Neural cell (in vitro differentiated cells): ENCODE data around the gene LECT2. TPM values are rescaled to one million over a fixed set of nuclear protein-coding genes. Genes with fewer than 3 reads are reported as not detected.

Source experiments
- H2AFZ ChIP-seq: fragments of 200-600, 300-800 bp; sonication (generic), shearing (Covaris generic); 2 replicates; pipeline ENCODE4 v1.6.0; 2014; ENCODE audit warnings: low read depth, mild to moderate bottlenecking, antibody characterized with exemption, low read length, moderate library complexity
- H3F3A ChIP-seq: fragments of 200-600 bp; shearing (Covaris generic); 2 replicates; pipeline ENCODE4 v1.6.1; 2016; ENCODE audit warnings: mild to moderate bottlenecking, moderate library complexity, mixed read lengths, antibody characterized with exemption, low read length; ENCODE audit not compliant: insufficient read depth, poor library complexity, severe bottlenecking
- H3K27ac ChIP-seq: fragments of 200-600, 300-800 bp; sonication (generic), shearing (Covaris generic); 2 replicates; pipeline ENCODE4 v1.5.1; 2014; ENCODE audit warnings: mild to moderate bottlenecking, low read length, moderate library complexity
- H3K27me3 ChIP-seq: fragments of 300-800, 200-600 bp; sonication (generic), shearing (Covaris generic); 2 replicates; pipeline ENCODE4 v1.6.0; 2014; ENCODE audit warnings: mild to moderate bottlenecking, low read depth, low read length, moderate library complexity; ENCODE audit not compliant: insufficient read depth
- H3K36me3 ChIP-seq: fragments of 300-800, 200-600 bp; sonication (generic), shearing (Covaris generic); 2 replicates; pipeline ENCODE4 v1.5.1; 2014; ENCODE audit warnings: mild to moderate bottlenecking, antibody characterized with exemption, low read length, moderate library complexity; ENCODE audit not compliant: insufficient read depth
- H3K4me2 ChIP-seq: fragments of 300-800, 200-600 bp; sonication (generic), shearing (Covaris generic); 2 replicates; pipeline ENCODE4 v1.6.0; 2014; ENCODE audit warnings: mild to moderate bottlenecking, low read length
- H3K4me3 ChIP-seq: fragments of 300-800, 200-600 bp; sonication (generic), shearing (Covaris generic); 2 replicates; pipeline ENCODE4 v1.5.1; 2014; ENCODE audit warnings: mild to moderate bottlenecking, low read length, moderate library complexity
- H3K79me2 ChIP-seq: fragments of 200-600 bp; shearing (Covaris generic); replicated peaks from 2 replicates; pipeline ENCODE4 v1.6.0; 2014; ENCODE audit warnings: mild to moderate bottlenecking, low read length, moderate library complexity; ENCODE audit not compliant: insufficient read depth
- H3K9ac ChIP-seq: fragments of 300-800, 200-600 bp; sonication (generic), shearing (Covaris generic); 2 replicates; pipeline ENCODE4 v1.6.1; 2016; ENCODE audit warnings: mild to moderate bottlenecking, low read length, mixed read lengths
- H3K9me2 ChIP-seq: fragments of 200-600 bp; shearing (Covaris generic); 2 replicates; pipeline ENCODE4 v1.6.1; 2016; ENCODE audit warnings: mild to moderate bottlenecking, low read length, mixed read lengths; ENCODE audit not compliant: insufficient read depth
- H3K9me3 ChIP-seq: fragments of 200-600, 300-800 bp; sonication (generic), shearing (Covaris generic); 2 replicates; pipeline ENCODE4 v1.6.1; 2016; ENCODE audit warnings: mild to moderate bottlenecking, mixed run types, low read length, moderate library complexity, mixed read lengths
- H4K20me1 ChIP-seq: fragments of 200-600 bp; shearing (Covaris generic); 2 replicates; pipeline ENCODE4 v1.6.1; 2016; ENCODE audit warnings: mild to moderate bottlenecking, mixed run types; ENCODE audit not compliant: insufficient read depth
- EP300 ChIP-seq: fragments of 450-650 bp; conservative IDR thresholded peaks from 2 replicates; pipeline ENCODE4 v1.6.1; 2014; ENCODE audit warnings: antibody characterized with exemption, mild to moderate bottlenecking, moderate library complexity; ENCODE audit not compliant: poor library complexity, severe bottlenecking
- EZH2 ChIP-seq: fragments of 200-600, 300-800 bp; shearing (Covaris generic), sonication (generic); IDR thresholded peaks from 2 replicates; pipeline ENCODE4 v1.6.1; 2014; ENCODE audit warnings: antibody characterized with exemption, low read length, borderline replicate concordance, mild to moderate bottlenecking; ENCODE audit not compliant: insufficient read depth, poor library complexity, severe bottlenecking
- MXI1 ChIP-seq: fragments of 450-650 bp; conservative IDR thresholded peaks from 2 replicates; pipeline ENCODE4 v1.6.1; 2014; ENCODE audit warnings: antibody characterized with exemption, mild to moderate bottlenecking; ENCODE audit not compliant: poor library complexity, severe bottlenecking
- POLR2AphosphoS5 ChIP-seq: IDR thresholded peaks from 2 replicates; pipeline ENCODE4 v1.6.1; 2012
- RAD21 ChIP-seq: fragments of 450-650 bp; conservative IDR thresholded peaks from 2 replicates; pipeline ENCODE4 v1.6.1; 2014; ENCODE audit warnings: antibody characterized with exemption, mild to moderate bottlenecking, moderate library complexity
- REST ChIP-seq: IDR thresholded peaks from 2 replicates; pipeline ENCODE4 v1.6.1; 2012; ENCODE audit warnings: borderline replicate concordance
- SMC3 ChIP-seq: fragments of 450-650 bp; conservative IDR thresholded peaks from 2 replicates; pipeline ENCODE4 v1.6.1; 2014; ENCODE audit warnings: antibody characterized with exemption, mild to moderate bottlenecking, moderate library complexity; ENCODE audit not compliant: poor library complexity
- TAF1 ChIP-seq: IDR thresholded peaks from 2 replicates; pipeline ENCODE4 v1.6.1; 2012; ENCODE audit warnings: low read depth
- polyA plus RNA-seq: library from polyadenylated mRNA; depleted of rRNA; stranded (reverse); fragments of >200 nt; gene quantifications from 2 replicates; pipeline ENCODE4 v1.2.3, GENCODE V29; 2014
- TF ChIP-seq, protein P1 (sequence below): fragments of 450-650 bp; IDR thresholded peaks from 2 replicates; pipeline ENCODE4 v1.5.1; 2014; ENCODE audit warnings: antibody characterized with exemption, mild to moderate bottlenecking, moderate library complexity; ENCODE audit not compliant: poor library complexity, severe bottlenecking

Gene LECT2
- polyA plus RNA-seq, 1 donor from 2014 or later = not detected

DNA sequence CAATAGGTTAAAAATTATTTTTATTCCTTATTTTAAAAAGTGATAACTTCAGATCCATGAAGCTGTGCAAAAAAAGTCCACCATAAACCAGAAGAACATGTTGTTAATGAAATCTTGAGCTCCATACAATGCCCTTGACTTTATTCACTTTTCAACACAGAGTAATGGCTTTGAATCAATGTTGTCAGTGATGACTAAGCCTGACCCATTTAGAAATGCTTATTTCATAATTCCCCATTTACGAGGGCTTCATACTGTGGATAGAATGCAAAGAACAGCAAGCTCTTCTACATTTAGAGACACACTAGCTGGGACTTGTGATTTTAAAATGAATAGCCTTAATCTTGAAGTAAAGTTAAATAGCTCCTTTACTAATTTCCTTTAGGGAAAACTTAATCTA is 33.4 kb downstream of the LECT2 start:
- no peak overlapping the region for H3K27ac ChIP-seq
- H3K9ac ChIP-seq = no peak overlapping the region
- no peak overlapping the region for H3K4me2 ChIP-seq
- TF ChIP-seq TAF1 = no peak
- H3K9me2 ChIP-seq = no peaks in the 10 kb centered on the region
- H3K36me3 ChIP-seq = no peaks in the 10 kb centered on the region
- no peaks in the 10 kb centered on the region for H3F3A ChIP-seq
- H3K27me3 ChIP-seq = no peaks in the 10 kb centered on the region
- H2AFZ ChIP-seq = no peak overlapping the region
- no peak overlapping the region for H3K4me3 ChIP-seq
- H4K20me1 ChIP-seq = no peaks in the 10 kb centered on the region
- H3K9me3 ChIP-seq = no peaks in the 10 kb centered on the region
- H3K79me2 ChIP-seq = no peaks in the 10 kb centered on the region

DNA sequence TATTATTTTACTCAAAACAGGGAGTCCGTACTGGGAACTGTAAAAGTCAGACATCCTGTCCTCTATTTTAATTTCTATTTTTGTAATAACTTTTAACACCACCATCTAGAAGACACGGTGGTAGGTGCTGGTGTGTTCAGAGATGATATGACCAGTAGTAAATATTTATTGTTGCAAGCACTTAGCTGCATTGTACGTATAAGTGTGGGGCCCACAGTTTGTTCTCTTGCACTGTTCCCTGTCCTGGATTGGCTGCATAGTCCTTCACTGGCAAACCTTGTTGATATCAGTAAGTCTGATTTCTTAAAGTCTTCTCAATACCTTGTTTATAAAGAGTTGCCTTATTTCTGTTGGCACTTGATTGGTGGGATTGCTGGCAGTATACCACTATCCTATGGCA is 34.6 kb downstream of the LECT2 start:
- Histone ChIP-seq H3K4me2 (no peak overlapping the region), H3K9me2 (no peaks in the 10 kb centered on the region), H3K4me3 (no peak overlapping the region), H3K9me3 (no peaks in the 10 kb centered on the region), H3K27me3 (no peaks in the 10 kb centered on the region), H3K9ac (no peak overlapping the region), H3K36me3 (no peaks in the 10 kb centered on the region), H2AFZ (no peak overlapping the region), H3K79me2 (no peaks in the 10 kb centered on the region), H4K20me1 (no peaks in the 10 kb centered on the region), H3F3A (no peaks in the 10 kb centered on the region), H3K27ac (no peak overlapping the region)
- TF ChIP-seq EP300 (no peak), MXI1 (no peak), SMC3 (no peak), TAF1 (no peak), EZH2 (no peak)

DNA sequence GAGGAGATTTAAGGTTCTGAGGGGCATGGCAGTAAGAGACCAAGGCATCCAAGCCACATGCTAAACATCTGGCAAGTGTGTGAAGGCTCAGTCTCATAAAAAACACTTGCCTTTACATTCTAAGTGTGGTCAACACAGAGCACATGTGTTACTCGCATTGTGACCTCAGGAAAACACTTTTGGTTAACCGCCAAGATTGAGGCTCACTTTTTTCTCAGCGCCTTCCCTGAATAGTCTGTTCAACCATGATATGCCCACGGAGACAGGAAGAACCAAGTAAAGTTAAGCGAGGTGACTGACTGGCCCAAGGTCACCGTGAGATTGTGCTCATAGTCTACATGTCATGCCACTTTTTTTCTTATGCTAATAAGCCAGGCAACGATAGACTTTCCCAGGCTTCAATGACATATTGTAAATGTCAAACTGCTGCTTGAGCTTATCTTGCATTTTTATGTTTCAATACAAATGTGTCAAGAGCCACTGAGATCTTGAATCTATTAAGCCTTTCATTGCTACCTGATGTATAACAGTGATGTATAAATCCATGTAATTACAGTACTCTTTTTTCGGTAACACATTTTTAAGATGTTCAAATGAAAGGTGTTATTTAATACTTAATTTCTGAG is 38.0 kb downstream of the LECT2 start:
- no peaks in the 10 kb centered on the region for H3K27me3 ChIP-seq

More for the DNA sequence above, 38.0 kb downstream of the LECT2 start:
- no peak overlapping the region for H3K4me3 ChIP-seq
- H3F3A ChIP-seq = no peaks in the 10 kb centered on the region
- no peaks in the 10 kb centered on the region for H3K9me2 ChIP-seq
- TF ChIP-seq POLR2AphosphoS5 (peak; percentile 52), SMC3 (no peak), REST (no peak), RAD21 (no peak), MXI1 (no peak), EZH2 (no peak), EP300 (peak; percentile 84), TAF1 (no peak)
- TF ChIP-seq, protein P1, sequence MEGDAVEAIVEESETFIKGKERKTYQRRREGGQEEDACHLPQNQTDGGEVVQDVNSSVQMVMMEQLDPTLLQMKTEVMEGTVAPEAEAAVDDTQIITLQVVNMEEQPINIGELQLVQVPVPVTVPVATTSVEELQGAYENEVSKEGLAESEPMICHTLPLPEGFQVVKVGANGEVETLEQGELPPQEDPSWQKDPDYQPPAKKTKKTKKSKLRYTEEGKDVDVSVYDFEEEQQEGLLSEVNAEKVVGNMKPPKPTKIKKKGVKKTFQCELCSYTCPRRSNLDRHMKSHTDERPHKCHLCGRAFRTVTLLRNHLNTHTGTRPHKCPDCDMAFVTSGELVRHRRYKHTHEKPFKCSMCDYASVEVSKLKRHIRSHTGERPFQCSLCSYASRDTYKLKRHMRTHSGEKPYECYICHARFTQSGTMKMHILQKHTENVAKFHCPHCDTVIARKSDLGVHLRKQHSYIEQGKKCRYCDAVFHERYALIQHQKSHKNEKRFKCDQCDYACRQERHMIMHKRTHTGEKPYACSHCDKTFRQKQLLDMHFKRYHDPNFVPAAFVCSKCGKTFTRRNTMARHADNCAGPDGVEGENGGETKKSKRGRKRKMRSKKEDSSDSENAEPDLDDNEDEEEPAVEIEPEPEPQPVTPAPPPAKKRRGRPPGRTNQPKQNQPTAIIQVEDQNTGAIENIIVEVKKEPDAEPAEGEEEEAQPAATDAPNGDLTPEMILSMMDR = no peak
- peak overlapping the region; percentile 36 for H3K27ac ChIP-seq
- H2AFZ ChIP-seq = no peak overlapping the region
- H3K9me3 ChIP-seq = no peaks in the 10 kb centered on the region
- H3K79me2 ChIP-seq = no peaks in the 10 kb centered on the region
- H3K36me3 ChIP-seq = no peaks in the 10 kb centered on the region
- H3K9ac ChIP-seq = no peak overlapping the region
- no peaks in the 10 kb centered on the region for H4K20me1 ChIP-seq
- no peak overlapping the region for H3K4me2 ChIP-seq
